ENCODE measurements around the gene TACSTD2. TPM values are rescaled to one million over a fixed set of nuclear protein-coding genes. Genes with fewer than 3 reads are reported as not detected.

The TACSTD2 gene
- total RNA-seq, 1 experiment from 2014 or later: 31.9 TPM

DNA sequence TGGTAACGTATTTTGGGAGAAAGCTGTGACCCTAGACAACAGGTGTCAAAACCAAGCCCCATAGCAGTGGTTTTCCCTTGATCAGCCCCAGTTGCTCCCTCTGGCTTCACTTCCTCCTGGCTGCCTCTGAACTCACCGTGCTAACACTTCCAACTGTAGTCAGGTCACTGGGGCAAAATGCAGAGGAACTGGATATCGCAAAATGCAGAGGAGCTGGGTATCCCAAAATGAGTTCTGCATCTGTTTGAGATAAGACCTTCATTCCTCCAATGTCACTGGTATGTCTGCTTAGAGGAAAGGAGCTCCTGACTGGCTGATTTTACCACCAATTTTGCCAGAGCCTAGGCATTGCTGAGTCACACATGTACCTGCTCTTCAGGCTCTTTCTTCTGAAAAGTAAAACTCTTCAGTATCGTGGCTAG lies 19.6 kb upstream of the TACSTD2 start:
- Mint-ChIP-seq H3K27ac (ENCODE audit: unreplicated experiment) (no peak overlapping the region), H3K9me3 (ENCODE audit: unreplicated experiment) (peaks cover 10% of the 10 kb centered on the region), H3K4me3 (ENCODE audit: unreplicated experiment) (no peak overlapping the region), H3K36me3 (ENCODE audit: insufficient read depth, unreplicated experiment) (no peaks in the 10 kb centered on the region), H3K4me1 (ENCODE audit: low read depth, unreplicated experiment) (no peaks in the 10 kb centered on the region), H3K27me3 (ENCODE audit: insufficient read depth, unreplicated experiment) (peaks cover 4% of the 10 kb centered on the region)
- ChIA-PET CTCF (no interaction called here), POLR2A (no interaction called here)
- no TSS peak for BruUV-seq (replicated peaks)
- no peak for DNase-seq
- Histone ChIP-seq H3K4me3 (ENCODE audit: low read depth, low read length) (no peak overlapping the region), H3K27me3 (replicated peaks; ENCODE audit: control insufficient read depth, insufficient read depth, low read length) (no peaks in the 10 kb centered on the region), H3K36me3 (ENCODE audit: control insufficient read depth, insufficient read depth, low read length) (no peaks in the 10 kb centered on the region), H3K4me1 (no peaks in the 10 kb centered on the region), H3K9me3 (no peaks in the 10 kb centered on the region)
- no peak for TF ChIP-seq CTCF (IDR thresholded peaks at IDR 0.05; ENCODE audit: insufficient read depth in 1 of 2, low read depth in 1 of 2, low read length in 1 of 2, severe bottlenecking in 1 of 2, unreplicated experiment in 1 of 2)
- intact Hi-C loops (cut with micrococcal nuclease; ENCODE audit: unreplicated experiment): no loop called here

DNA sequence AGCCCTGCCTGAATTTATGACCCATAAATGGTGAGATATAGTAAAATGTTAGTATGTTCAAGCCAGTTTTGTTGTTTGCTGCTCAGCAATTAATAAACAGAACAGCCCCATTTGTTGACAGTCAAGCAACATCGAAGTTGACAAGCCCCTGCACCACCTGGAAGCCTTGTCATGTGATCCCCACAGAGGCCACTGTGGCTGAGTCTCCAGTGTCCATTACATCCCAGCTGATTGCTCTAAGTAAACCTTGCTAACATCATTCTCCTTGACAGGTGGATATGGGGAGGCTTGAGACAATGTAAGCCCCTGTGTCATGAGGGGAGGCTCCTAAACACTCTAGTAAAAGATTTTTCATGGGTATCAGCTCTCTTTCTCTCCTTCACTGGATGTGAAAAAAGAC lies 17.5 kb upstream of the TACSTD2 start:
- Mint-ChIP-seq H3K4me1 (ENCODE audit: low read depth, unreplicated experiment) (no peaks in the 10 kb centered on the region), H3K27ac (ENCODE audit: unreplicated experiment) (no peak overlapping the region), H3K4me3 (ENCODE audit: unreplicated experiment) (no peak overlapping the region), H3K36me3 (ENCODE audit: insufficient read depth, unreplicated experiment) (no peaks in the 10 kb centered on the region), H3K9me3 (ENCODE audit: unreplicated experiment) (peaks cover 7% of the 10 kb centered on the region), H3K27me3 (ENCODE audit: insufficient read depth, unreplicated experiment) (peaks cover 4% of the 10 kb centered on the region)
- no peaks in the 10 kb centered on the region for H3K9me3 ChIP-seq
- no peaks in the 10 kb centered on the region for H3K36me3 ChIP-seq (ENCODE audit: control insufficient read depth, insufficient read depth, low read length)
- POLR2A ChIA-PET: no interaction called here
- no peaks in the 10 kb centered on the region for H3K27me3 ChIP-seq (replicated peaks; ENCODE audit: control insufficient read depth, insufficient read depth, low read length)
- DNase-seq: no peak
- TF ChIP-seq CTCF (IDR thresholded peaks at IDR 0.05; ENCODE audit: insufficient read depth in 1 of 2, low read depth in 1 of 2, low read length in 1 of 2, severe bottlenecking in 1 of 2, unreplicated experiment in 1 of 2): no peak
- H3K4me1 ChIP-seq: no peaks in the 10 kb centered on the region
- no peak overlapping the region for H3K4me3 ChIP-seq (ENCODE audit: low read depth, low read length)
- no TSS peak for BruUV-seq (replicated peaks)
- CTCF ChIA-PET: no interaction called here
- intact Hi-C loops (cut with micrococcal nuclease; ENCODE audit: unreplicated experiment): no loop called here

DNA sequence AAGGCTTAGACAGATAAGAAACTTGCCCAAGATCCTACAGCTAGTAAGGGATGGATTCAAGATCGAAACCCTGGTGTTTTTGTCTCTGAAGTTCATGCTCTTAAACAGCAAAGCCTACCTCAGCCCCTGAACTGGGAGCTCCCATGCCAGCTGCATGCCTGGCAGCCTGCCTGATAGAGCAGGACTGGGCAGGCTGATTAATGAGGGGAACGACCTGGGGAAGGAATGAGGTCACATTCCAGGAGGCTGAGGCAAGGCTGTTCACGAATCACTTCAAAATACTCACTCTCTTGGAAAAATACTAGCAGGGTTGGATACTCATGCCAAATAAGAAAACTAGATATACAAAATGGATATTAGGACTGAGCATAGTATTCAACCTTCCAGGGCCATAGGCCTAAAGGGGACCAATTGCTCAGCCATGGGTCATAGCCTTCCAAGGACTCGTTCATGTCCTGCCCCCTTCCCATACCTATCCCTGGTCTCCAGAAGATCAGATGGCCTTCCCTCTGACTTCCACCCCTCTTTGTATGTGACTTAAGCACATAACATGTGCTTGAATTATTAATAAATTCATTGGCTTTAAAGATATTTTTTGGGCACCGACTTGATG lies 15.6 kb upstream of the TACSTD2 start:
- Mint-ChIP-seq H3K27ac (ENCODE audit: unreplicated experiment) (no peak overlapping the region), H3K27me3 (ENCODE audit: insufficient read depth, unreplicated experiment) (no peaks in the 10 kb centered on the region), H3K36me3 (ENCODE audit: insufficient read depth, unreplicated experiment) (no peaks in the 10 kb centered on the region), H3K4me1 (ENCODE audit: low read depth, unreplicated experiment) (no peaks in the 10 kb centered on the region), H3K9me3 (ENCODE audit: unreplicated experiment) (no peaks in the 10 kb centered on the region), H3K4me3 (ENCODE audit: unreplicated experiment) (no peak overlapping the region)
- no peak for TF ChIP-seq CTCF (IDR thresholded peaks at IDR 0.05; ENCODE audit: insufficient read depth in 1 of 2, low read depth in 1 of 2, low read length in 1 of 2, severe bottlenecking in 1 of 2, unreplicated experiment in 1 of 2)
- no peak for DNase-seq
- H3K4me3 ChIP-seq (ENCODE audit: low read depth, low read length): no peak overlapping the region
- ChIA-PET CTCF (no interaction called here), POLR2A (no interaction called here)
- H3K9me3 ChIP-seq: no peaks in the 10 kb centered on the region
- H3K4me1 ChIP-seq: no peaks in the 10 kb centered on the region
- H3K27me3 ChIP-seq (replicated peaks; ENCODE audit: control insufficient read depth, insufficient read depth, low read length): no peaks in the 10 kb centered on the region
- intact Hi-C loops (cut with micrococcal nuclease; ENCODE audit: unreplicated experiment): no loop called here
- BruUV-seq (replicated peaks): no TSS peak
- H3K36me3 ChIP-seq (ENCODE audit: control insufficient read depth, insufficient read depth, low read length): no peaks in the 10 kb centered on the region

Data from Caco-2 (cell line).